Middle frontal gyrus (tissue), 1 donor: Measurements from ENCODE around the gene B3GALT6.

Experiments
- DNase-seq: peaks from one replicate; pipeline ENCODE4 v3.0.0-alpha.2; 2015; ENCODE audit warnings: low spot score; ENCODE audit errors: extremely low spot score

B3GALT6 gene

GRCh38 chr1:1200876-1201810 is 30.9 kb upstream of the B3GALT6 start:
- DNase-seq: no peak

DNA sequence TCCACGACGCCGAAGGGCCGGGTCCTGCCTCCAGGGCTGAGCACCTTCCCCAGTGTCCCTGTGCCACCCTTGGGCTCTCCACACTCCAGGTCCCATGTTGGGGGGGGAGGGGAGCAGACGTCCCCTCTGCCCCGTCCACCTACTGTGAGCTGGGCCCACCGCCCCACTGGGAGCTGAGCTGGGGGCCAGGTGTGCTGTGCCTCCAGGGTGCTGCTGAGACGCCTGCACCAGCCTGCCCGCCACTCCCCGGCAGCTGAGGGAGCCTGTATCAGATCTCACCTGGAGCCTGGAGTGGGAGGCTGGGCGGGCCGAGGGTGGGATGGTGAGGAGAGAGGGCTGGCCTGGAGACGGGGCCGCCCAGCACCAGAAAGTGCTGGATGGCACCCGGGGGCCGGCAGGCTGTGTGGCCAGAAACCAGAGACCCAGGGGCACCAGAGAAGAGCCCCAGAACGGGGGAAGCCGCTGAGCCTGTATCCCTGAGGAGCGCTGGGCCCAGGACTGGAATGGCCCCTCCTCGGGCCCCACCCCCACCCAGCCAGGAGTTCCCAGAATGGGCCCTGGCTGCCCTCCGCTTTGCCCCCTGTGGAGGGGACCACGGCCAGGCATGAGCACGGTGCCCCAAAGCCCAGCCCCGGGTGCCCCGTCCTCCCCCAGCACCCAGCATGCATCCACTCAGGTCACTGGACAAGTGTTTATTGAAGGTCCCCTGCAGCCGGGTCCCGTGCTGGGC is 29.0 kb upstream of the B3GALT6 start:
- DNase-seq: no peak

- no peak for DNase-seq
Measured at GRCh38 chr1:1203561-1204424, 28.2 kb upstream of the B3GALT6 start.

GRCh38 chr1:1204425-1204920 is 27.6 kb upstream of the B3GALT6 start:
- no peak for DNase-seq

DNA sequence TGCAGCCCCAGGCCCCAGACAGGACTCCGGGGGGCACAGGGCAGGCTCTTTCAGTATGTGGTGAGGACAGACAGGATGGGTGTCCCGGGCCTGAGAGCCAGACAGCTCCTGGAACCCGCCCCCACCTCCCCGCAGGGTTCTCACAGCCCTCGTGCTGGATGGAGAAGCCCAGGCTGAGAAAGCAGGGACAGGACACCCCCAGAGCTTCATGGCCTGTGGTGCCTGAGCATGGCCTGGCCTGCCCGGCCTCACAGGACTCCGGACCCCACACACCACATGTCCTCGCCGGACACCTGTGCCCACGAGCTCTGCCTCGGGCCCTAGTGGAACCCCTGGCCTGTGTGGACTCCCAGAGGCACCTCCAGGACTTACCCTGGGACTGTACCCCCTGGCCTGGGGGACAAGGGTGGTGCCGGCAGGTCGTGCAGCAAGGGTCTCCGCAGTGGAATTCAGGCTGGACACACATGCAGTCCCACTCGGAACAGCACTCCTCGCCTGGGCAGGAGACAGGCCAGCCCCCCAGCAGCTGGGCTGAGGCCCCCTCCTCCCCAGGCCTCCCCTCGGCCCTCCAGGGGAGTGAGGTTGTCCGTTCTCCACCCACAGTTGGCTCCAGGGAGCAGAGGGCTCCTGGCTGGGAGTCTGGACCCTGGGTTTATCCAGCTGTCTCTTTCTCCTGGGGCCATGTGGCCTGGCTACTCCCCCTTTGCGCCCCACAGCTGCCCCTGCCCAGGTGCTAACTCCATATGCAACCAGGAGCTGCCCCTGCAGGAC is 26.9 kb upstream of the B3GALT6 start:
- no peak for DNase-seq

DNA sequence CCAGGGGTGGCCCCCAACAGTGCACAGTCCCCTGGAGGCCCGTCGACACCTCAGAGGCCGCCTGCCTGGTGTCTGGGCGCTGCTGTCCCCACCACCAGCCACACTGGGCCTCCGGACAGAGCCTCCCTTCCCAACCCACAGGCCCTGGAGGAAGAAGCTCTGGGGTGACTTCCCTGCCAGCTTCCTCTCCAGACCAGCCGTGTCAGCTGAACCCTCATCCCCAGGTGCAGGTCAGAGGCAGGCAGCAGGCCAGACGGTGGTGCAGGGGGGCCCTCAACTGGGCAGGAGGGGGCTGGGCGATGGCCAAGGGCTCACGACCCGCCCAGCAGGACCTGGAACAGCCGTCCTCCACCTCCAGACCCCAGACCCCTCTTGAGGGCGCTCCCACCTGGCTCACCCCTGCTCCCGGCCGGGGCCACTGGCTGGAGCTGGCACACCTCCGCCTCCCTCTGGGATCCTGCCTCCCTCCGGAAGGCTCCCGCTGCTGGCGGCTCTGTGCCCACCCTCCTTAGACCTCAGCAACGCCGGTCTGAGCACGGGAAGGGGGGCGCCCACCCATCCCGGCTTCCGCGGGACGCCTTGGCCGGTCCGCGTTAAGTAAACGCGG is 26.2 kb upstream of the B3GALT6 start:
- DNase-seq: no peak

GRCh38 chr1:1206376-1206965 is 25.6 kb upstream of the B3GALT6 start, which contains the start of gene TNFRSF18:
Gene TNFRSF18, minus strand, starts transcription at chr1:1206592. Its CDS starts 21 bp downstream, at chr1:1206571.
- DNase-seq: no peak

DNA sequence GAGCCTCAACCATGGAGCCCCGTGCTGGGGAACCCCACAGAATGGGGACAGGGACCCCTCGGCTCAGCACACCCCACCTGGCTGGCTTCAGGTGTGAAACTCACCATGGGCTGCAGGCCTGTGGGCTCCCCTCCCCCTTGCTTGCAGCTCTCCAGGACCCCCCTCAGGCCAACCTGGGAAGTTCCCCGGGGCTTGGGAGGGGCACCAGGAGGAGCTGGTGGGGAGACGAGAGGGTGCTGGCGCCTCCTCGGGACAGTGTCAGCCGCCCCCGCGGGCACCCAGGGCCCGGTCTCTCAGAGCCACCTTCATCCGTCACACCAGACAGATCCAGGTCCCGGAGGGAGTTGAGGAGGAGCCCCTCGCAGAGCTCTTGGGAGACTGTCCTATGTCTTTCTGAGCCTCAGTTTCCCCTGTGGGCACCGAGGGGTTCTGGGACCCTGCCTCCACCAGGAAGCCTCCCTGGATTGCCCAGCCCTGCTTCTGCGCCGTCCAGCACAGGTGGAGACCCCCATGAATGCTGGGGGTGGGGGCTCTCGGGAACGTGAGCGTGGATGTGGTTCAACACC is 25.0 kb upstream of the B3GALT6 start:
- no peak for DNase-seq

DNA sequence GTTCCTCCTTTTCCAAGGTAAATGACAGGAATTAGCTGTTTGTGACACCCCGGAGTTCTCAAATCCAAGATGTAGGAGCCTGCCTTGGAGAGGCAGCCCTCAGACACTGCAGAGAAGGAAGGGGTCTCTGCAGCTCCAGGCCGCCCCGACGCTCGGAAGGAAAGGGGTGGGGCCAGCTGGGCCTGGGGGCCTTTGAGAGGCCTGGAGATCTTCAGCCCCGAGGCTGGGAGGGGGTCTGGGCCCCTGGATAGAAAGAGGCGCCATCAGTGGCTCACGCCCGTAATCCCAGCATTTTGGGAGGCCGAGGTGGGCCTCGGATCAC is 24.5 kb upstream of the B3GALT6 start:
- no peak for DNase-seq

DNA sequence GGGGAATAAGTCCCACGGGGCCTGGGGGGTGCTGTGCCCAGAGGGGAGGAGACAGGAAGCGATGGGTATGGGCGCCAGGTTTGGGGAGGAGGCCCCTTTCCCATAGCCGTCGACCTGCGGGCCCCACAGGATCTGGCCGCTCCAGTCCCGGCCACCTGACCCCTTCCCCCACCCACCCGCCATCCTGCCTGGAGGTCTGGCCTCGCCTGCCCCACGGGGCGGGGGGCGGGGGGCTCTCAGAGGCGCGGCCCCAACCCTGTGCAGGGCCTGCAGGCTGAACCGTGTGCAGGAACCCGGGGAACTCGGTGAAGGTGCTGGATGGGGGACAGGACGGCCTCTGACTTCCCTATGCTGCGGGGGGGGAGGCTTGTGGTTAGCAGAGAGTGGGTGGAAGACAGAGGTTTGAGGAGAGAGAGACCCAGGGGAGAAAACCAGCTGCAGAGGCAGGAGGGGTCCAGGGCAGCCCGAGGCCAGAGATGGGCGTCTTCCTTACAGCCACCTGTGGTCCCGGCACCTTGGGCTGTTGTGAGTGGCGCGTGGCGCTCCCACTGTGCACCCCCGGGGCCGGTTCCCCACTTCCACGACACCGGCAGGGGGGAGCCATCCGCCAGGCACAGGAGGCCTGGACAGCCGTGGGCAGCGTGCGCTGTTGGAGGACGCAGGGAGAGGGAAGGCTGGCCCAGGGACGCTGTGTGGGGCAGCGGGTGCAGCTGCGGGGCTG is 23.2 kb upstream of the B3GALT6 start:
- no peak for DNase-seq

DNA sequence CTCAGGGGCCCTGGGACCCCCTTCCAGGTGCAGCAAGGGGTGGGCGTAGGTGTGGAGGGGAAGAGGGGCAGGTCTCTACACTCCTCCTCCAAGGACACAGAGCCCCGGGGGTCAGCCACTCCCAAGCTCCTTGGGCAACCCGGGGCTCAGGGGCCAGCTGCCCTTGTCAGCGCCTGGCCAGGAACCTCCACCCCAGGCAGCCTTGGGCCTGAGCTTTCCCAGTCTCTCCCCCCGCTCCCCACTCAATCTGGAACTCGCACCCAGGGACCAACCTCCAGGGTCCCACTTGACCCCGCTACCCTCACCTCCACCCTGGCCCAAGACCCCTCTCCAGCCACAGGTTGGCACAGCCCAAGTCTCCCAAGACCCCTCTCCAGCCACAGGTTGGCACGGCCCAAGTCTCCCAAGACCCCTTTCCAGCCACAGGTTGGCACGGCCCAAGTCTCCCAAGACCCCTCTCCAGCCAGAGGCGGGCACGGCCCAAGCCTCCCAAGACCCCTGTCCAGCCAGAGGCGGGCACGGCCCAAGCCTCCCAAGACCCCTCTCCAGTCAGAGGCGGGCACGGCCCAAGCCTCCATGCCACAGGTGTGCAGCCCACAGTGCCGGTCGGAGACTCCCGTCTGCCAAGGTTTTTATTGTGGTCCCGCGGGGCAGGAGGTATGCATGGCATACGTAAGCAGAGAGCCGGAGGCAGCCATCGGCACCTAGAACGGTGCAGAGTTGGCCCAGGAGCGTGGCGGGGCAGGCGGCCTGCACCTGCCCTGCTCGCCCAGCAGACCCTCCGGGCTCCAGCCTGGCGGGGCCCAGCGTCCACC is 21.1 kb upstream of the B3GALT6 start:
- DNase-seq: no peak

DNA sequence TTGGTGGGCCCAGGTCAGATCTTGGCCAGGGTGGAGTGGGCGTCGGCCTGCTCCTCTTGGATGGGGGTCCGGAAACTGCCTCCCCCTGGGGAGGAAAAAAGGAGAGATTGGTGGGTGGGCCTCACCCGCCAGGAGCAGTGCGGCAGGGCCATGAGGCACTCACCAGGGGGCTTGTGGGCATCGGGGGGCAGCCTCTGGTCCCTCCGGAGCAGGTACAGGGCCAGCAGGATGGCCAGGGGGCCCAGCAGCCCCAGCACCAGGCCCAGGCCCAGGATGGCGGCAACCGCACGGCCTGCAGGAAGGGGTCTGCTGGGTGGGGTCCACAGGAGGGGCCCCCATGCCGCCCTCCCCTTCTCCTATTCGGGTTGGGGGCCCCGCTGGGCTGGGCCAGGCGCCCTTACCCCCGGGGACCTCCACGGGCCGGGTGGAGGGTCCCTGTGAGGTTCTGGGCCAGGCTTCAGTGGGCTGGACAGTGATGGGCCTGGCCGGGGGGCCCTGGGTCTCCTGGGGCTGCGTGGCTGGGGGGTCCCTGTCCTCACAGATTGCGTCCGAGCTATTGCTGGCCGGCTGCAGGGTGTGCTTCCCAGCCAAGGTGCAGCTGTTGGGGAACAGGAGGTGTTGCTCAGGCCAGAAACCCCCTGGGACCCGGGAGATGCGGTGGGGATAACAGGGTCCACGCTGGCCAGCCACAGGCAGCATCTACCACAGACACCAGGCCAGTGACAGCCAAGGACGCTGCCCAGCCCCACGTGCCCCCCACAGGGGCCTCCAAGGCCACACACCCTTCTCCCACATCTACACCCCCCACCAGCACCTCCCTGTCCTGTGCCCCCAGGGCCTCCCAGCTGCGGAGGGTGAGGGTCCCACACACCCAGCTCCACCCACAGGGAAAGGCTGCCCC is 20.2 kb upstream of the B3GALT6 start:
- DNase-seq: no peak

DNA sequence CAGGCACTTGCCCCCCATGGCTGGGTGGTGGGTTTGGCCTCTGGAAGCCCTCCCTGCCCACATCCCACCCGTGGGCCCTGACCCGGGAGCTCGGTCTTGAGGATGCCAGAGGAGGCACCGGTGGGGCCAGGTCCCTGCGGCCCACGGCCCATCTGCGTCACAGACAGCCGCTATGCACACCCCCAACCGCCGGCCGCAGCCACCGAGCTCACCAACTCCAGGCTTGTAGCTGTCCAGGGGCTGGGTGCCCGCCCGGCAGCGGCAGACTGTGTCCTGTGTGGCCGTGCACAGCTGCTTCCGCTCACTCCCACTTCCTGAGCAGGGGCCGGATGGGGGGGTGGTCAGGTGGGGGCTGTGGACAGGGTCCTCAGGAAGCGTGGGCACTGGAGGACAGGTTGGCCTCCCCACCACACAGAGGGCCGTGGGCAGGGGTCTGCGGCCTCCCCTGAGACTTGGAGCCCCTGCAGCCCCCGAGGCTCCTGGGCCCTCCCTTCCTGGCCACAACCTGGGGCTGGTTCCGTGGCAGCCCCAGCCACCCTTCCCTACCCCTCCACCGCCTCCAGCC is 19.2 kb upstream of the B3GALT6 start:
- no peak for DNase-seq

DNA sequence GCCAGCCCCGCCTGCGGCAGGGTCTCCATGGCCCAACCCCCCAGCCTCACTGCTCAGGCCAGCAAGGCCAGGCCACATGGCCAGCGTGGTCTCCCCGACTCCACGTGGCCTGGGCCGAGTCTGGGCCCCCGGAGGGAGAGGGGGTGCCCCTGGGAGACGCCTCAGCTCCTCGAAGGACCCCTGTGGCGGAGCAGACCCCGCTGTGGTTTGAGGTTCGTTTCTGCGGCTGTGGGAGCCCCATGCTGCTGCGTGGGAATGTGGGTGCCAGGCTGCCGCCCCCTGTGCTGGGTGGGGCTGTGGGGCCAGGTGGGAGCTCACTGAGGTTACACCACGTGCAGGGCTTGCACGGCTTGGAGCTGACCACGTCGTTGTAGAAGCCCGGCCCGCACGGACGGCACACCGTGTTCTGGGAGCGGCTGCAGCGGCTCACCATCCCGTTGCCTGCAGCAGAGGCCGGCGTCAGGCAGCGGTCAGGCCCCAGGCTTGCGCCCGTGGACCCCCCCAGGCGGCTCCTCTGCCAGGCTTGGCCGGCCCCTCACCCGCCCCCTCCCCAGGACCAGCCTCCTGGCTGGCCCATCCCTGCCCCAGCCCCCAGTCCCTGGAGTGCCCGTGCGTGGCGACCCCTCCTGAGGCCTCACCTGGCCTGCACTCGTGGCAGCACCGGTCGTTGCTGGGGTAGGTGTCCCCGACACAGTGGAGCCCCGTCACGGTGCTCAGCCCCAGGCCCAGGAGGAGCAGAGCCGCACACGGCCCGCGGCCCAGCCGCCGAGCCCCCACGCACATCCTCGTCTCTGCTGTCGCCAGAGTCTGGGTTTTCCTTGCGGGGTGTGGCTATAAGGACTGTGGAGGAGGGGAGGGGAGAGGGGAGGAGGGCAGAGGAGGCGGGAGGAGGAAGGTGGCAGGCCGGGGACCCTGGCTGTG is 18.4 kb upstream of the B3GALT6 start, which contains the start of gene TNFRSF4:
TNFRSF4 (minus strand) TSS at position 809 of the 921 bp plus-strand sequence; CDS start at position 783, 26 bp downstream.
- DNase-seq: no peak

DNA sequence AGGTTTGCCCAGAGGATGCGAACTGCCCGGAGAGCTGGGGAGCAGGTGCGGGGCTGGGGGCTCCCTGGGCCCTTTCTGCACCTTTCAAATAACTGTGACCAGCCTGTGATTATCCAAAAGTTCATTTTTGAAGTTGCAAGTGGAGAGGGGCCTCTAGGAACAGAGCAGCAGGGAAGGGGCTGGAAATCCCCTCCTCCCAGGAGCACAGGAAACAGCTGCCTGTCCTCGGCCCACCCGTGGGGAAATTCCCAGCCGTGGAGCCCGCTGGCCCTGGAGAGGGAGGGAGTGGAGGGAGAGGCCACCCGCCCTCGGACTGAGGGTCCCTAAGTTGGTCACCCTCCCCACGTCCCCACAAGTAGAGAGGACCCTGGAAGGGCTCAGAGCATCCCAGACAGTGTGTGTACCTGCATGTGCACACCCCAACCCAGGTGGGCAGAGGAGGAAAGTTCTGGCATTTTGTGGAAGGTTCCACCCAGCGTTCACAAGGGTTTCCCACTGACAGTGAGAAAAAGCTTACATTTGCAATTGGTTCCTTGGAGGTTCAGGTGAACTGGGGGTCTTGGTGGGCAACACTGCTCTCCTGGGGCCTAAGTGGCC is 16.9 kb upstream of the B3GALT6 start:
- no peak for DNase-seq
